ENCODE data around the gene R3HDM1. TPM values are rescaled to one million over a fixed set of nuclear protein-coding genes. Genes with fewer than 3 reads are reported as not detected.

The R3HDM1 gene
- total and polyA plus RNA-seq, 2 experiments from 2014 or later = 24.8 to 32.7 TPM

DNA sequence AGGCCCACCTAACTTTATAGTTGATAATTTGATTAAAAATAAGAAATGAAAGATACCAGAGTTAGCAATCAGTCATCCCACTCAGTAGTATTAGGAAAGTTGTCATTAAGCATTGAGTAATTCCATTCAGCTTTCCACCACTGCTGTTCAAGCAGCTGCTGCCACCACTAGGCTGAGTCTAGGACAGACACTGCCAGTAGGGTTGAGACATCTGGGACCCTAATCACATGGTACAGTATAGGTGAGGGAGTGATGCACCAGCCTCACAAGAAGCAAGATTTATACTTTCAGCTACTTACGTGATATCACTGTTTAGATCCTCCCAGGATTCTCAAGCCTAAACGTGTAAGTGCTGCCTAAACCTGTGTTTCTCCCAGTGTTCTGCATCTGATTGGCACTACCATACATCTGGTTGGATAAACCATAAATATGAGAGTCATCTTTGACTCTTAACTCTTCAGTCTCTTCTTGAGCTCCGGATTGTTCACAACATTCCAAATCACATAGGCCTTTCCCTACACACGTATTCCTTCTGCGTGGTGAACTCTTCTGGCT is 213.6 kb downstream of the R3HDM1 start:
- Histone ChIP-seq H3K27ac (no peak overlapping the region), H3K4me3 (no peak overlapping the region), H3K27me3 (no peaks in the 10 kb centered on the region), H3K4me1 (ENCODE audit: low read depth) (peaks cover 6% of the 10 kb centered on the region), H3K9me3 (ENCODE audit: low read depth) (no peaks in the 10 kb centered on the region), H3K36me3 (peaks cover 20% of the 10 kb centered on the region)
- DNase-seq (ENCODE audit: low read depth in 1 of 2, low spot score in 1 of 2) = peak; percentile 4 to 11
- TF ChIP-seq, protein P1, sequence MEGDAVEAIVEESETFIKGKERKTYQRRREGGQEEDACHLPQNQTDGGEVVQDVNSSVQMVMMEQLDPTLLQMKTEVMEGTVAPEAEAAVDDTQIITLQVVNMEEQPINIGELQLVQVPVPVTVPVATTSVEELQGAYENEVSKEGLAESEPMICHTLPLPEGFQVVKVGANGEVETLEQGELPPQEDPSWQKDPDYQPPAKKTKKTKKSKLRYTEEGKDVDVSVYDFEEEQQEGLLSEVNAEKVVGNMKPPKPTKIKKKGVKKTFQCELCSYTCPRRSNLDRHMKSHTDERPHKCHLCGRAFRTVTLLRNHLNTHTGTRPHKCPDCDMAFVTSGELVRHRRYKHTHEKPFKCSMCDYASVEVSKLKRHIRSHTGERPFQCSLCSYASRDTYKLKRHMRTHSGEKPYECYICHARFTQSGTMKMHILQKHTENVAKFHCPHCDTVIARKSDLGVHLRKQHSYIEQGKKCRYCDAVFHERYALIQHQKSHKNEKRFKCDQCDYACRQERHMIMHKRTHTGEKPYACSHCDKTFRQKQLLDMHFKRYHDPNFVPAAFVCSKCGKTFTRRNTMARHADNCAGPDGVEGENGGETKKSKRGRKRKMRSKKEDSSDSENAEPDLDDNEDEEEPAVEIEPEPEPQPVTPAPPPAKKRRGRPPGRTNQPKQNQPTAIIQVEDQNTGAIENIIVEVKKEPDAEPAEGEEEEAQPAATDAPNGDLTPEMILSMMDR (IDR thresholded peaks at IDR 0.05; ENCODE audit: low read depth, low read length) = no peak

DNA sequence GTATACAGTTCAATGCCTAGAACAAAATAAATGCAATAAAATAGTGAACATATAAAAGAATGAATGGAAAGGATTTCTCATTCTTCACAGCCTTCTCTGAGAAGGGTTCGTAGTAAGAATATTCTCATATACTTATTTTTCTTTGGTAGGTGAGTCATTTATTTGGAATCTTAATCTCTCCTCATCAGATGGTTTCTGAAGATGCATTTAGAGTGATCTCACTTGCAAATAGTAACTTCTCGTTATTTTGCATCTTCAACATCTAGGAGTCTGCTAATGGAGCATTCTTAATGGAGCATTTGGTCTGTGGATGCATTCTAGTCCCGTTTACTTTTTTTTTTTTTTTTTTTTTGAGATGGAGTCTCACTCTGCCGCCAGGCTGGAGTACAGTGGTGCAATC is 214.3 kb downstream of the R3HDM1 start:
- Histone ChIP-seq H3K9me3 (ENCODE audit: low read depth) (no peaks in the 10 kb centered on the region), H3K27ac (no peak overlapping the region)
- TF ChIP-seq, protein P1 (IDR thresholded peaks at IDR 0.05; ENCODE audit: low read depth, low read length) = no peak

DNA sequence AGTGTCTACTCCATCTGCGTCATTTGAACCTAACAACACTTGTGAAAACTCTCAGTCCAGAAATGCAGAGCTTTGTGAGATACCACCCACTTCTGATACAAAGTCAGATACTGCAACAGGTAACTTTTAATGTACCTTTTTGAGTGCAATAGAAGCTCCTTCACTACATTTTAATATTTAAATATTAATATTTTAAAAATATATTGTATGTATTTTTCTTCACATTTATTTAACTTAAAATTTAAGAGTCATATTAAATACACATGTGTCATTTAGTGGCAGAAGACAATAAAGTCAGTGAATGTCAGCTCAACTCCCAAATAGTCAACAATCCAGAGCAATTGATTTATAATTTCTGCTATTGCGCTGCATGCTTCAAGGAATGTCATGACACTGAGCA is 224.3 kb downstream of the R3HDM1 start:
- TF ChIP-seq, protein P1 (IDR thresholded peaks at IDR 0.05; ENCODE audit: low read depth, low read length) = no peak
- Histone ChIP-seq H3K4me1 (ENCODE audit: low read depth) (no peaks in the 10 kb centered on the region), H3K27me3 (no peaks in the 10 kb centered on the region), H3K4me3 (no peak overlapping the region), H3K9me3 (ENCODE audit: low read depth) (no peaks in the 10 kb centered on the region), H3K27ac (no peak overlapping the region), H3K36me3 (peaks cover 63% of the 10 kb centered on the region)
- no peak for DNase-seq (ENCODE audit: low read depth in 1 of 2, low spot score in 1 of 2)

More for the DNA sequence above, 214.3 kb downstream of the R3HDM1 start:
- DNase-seq (ENCODE audit: low read depth in 1 of 2, low spot score in 1 of 2) = peak in 1 of 2 donors; percentile 29
- Histone ChIP-seq H3K36me3 (peaks cover 24% of the 10 kb centered on the region), H3K4me3 (no peak overlapping the region), H3K4me1 (ENCODE audit: low read depth) (peaks cover 6% of the 10 kb centered on the region), H3K27me3 (no peaks in the 10 kb centered on the region)

DNA sequence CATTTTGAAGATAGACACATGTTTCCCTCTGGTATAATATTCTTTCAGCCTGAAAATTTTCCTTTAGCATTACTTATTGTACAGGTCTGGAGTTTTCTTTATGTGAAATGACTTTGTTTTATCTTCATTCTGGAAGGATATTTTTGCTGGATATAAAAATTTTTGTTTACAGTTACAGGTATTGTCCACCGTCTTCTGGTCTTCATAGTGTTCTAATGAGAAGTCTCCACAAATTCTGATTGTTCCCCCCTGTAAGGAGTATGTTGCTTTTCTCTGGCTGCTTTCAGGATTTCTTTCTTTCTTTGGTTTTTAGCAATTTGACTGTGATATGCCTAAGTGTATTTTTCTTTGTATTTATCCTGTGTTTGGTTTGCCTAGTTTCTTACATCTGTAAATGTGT is 225.4 kb downstream of the R3HDM1 start:
- no peaks in the 10 kb centered on the region for H3K9me3 ChIP-seq (ENCODE audit: low read depth)
- no peak overlapping the region for H3K4me3 ChIP-seq
- no peaks in the 10 kb centered on the region for H3K27me3 ChIP-seq
- peaks cover 69% of the 10 kb centered on the region for H3K36me3 ChIP-seq
- TF ChIP-seq, protein P1 (IDR thresholded peaks at IDR 0.05; ENCODE audit: low read depth, low read length) = no peak
- H3K4me1 ChIP-seq (ENCODE audit: low read depth) = no peaks in the 10 kb centered on the region
- DNase-seq (ENCODE audit: low read depth in 1 of 2, low spot score in 1 of 2) = no peak
- H3K27ac ChIP-seq = no peak overlapping the region

DNA sequence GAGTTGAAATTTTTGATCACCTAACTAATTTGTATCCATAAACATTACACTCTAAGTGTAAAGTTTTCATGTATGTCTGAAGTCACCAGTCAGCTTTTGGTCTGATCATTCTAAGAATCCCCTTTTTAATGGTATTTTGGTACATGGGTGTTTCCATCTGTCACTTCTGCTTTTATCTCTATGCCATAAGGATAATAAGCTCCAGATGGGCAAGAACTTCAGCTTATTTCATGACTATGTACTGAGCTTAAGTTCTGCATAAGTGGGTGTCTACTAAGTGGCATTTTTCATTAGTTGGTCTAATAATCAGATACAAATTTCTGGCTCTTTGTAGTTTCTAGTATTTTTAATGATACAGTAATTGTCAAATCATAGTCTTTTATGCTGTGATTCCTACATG is 230.7 kb downstream of the R3HDM1 start:
- DNase-seq (ENCODE audit: low read depth in 1 of 2, low spot score in 1 of 2) = no peak
- no peaks in the 10 kb centered on the region for H3K4me1 ChIP-seq (ENCODE audit: low read depth)
- TF ChIP-seq, protein P1 (IDR thresholded peaks at IDR 0.05; ENCODE audit: low read depth, low read length) = no peak
- H3K9me3 ChIP-seq (ENCODE audit: low read depth) = no peaks in the 10 kb centered on the region
- H3K27ac ChIP-seq = no peak overlapping the region
- H3K27me3 ChIP-seq = no peaks in the 10 kb centered on the region
- H3K4me3 ChIP-seq = no peak overlapping the region
- peaks cover 58% of the 10 kb centered on the region for H3K36me3 ChIP-seq

All from cardiac muscle cell (in vitro differentiated cells and primary cell).